HG02938 (cell line): Measurements from ENCODE around the gene UBR2.
"Not testable (repeated sequence)": the region's sequence is repeated elsewhere in the genome, so short reads cannot be mapped to it uniquely, and the experiment has no call there.

Experiments used
- ATAC-seq: cut with Tn5 transposase; IDR thresholded peaks from one replicate; pipeline ENCODE4 v1.9.1; 2021; ENCODE audit warnings: mild to moderate bottlenecking, moderate library complexity; ENCODE audit not compliant: unreplicated experiment

The UBR2 gene

GRCh38 chr6:42618105-42618504, 54.3 kb downstream of the UBR2 start:
- ATAC-seq, result no peak

- no peak for ATAC-seq
Measured at GRCh38 chr6:42618686-42619085, 54.9 kb downstream of the UBR2 start.

- no peak for ATAC-seq
Measured at GRCh38 chr6:42619963-42620362, 56.1 kb downstream of the UBR2 start.

GRCh38 chr6:42624601-42625000, 60.8 kb downstream of the UBR2 start:
- no peak for ATAC-seq

GRCh38 chr6:42627044-42627443, 63.2 kb downstream of the UBR2 start:
- no peak for ATAC-seq

- no peak for ATAC-seq
Measured at GRCh38 chr6:42627674-42628073, 63.8 kb downstream of the UBR2 start.

- no peak for ATAC-seq
Measured at GRCh38 chr6:42628604-42629003, 64.8 kb downstream of the UBR2 start.

- no peak for ATAC-seq
Measured at GRCh38 chr6:42629845-42630244, 66.0 kb downstream of the UBR2 start.

- no peak for ATAC-seq
Measured at GRCh38 chr6:42637681-42638080, 73.9 kb downstream of the UBR2 start.

- ATAC-seq, result no peak
Measured at GRCh38 chr6:42642794-42643193, 79.0 kb downstream of the UBR2 start.

GRCh38 chr6:42644211-42644610, 80.4 kb downstream of the UBR2 start:
- ATAC-seq, result no peak

- no peak for ATAC-seq
Measured at GRCh38 chr6:42652024-42652746, 88.4 kb downstream of the UBR2 start.

GRCh38 chr6:42653851-42654250, 90.0 kb downstream of the UBR2 start:
- no peak for ATAC-seq

- ATAC-seq, result no peak
Measured at GRCh38 chr6:42659806-42660205, 96.0 kb downstream of the UBR2 start.

GRCh38 chr6:42661540-42662153, 97.8 kb downstream of the UBR2 start:
- ATAC-seq, result no peak

GRCh38 chr6:42664718-42665117, 100.9 kb downstream of the UBR2 start:
- no peak for ATAC-seq

- ATAC-seq, result not testable (repeated sequence)
Measured at GRCh38 chr6:42674368-42674767, 110.5 kb downstream of the UBR2 start.

- ATAC-seq, result no peak
Measured at GRCh38 chr6:42674780-42675179, 111.0 kb downstream of the UBR2 start.

GRCh38 chr6:42679358-42679757, 115.5 kb downstream of the UBR2 start:
- no peak for ATAC-seq

- ATAC-seq, result no peak
Measured at GRCh38 chr6:42688281-42688680, 124.5 kb downstream of the UBR2 start.

- no peak for ATAC-seq
Measured at GRCh38 chr6:42689371-42689770, 125.5 kb downstream of the UBR2 start.

GRCh38 chr6:42690151-42690702, 126.4 kb downstream of the UBR2 start:
- ATAC-seq, result no peak
